ENCODE measurements around the gene COQ10A.

COQ10A gene

DNA sequence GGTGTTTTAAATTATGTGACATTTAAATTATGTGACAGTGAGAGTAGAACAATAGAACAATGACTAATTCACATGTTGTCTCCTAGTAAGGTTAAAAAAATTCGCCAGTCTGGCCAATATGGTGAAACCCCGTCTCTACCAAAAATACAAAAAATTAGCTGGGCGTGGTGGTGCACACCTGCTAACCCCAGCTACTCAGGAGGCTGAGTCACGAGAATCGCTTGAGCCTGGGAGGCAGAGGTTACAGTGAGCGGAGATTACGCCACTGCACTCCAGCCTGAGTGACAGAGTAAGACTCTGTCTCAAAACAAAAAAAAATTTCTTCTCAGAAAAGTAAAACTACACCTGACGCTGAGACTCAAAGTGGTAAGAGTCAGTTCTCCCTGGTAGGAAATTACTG lies 30.7 kb downstream of the COQ10A start:
- TF ChIP-seq ZFX (IDR thresholded peaks at IDR 0.05; ENCODE audit: borderline replicate concordance), result no peak
- TF ChIP-seq, protein P1, sequence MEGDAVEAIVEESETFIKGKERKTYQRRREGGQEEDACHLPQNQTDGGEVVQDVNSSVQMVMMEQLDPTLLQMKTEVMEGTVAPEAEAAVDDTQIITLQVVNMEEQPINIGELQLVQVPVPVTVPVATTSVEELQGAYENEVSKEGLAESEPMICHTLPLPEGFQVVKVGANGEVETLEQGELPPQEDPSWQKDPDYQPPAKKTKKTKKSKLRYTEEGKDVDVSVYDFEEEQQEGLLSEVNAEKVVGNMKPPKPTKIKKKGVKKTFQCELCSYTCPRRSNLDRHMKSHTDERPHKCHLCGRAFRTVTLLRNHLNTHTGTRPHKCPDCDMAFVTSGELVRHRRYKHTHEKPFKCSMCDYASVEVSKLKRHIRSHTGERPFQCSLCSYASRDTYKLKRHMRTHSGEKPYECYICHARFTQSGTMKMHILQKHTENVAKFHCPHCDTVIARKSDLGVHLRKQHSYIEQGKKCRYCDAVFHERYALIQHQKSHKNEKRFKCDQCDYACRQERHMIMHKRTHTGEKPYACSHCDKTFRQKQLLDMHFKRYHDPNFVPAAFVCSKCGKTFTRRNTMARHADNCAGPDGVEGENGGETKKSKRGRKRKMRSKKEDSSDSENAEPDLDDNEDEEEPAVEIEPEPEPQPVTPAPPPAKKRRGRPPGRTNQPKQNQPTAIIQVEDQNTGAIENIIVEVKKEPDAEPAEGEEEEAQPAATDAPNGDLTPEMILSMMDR (IDR thresholded peaks at IDR 0.05), result no peak
- H3K27ac ChIP-seq, result no peak overlapping the region

DNA sequence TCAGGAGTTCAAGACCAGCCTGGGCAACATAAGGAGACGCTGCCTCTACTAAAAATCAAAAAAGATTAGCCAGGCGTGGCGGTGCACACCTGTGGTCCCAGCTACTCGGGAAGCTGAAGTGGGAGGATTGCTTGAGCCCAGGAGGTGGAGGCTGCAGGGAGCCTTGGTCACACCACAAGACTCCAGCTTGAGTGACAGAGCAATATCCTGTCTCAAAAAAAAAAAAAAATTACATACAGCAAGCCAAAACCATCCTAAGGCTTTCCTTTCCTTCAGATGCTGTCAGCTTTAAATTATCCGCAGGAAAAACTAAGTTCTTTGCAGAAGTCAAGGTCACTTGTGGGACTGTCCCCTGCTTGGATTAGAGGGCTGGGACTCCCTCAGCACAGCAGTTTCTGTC lies 32.1 kb downstream of the COQ10A start:
- TF ChIP-seq ZFX (IDR thresholded peaks at IDR 0.05; ENCODE audit: borderline replicate concordance), result no peak
- TF ChIP-seq, protein P1 (IDR thresholded peaks at IDR 0.05), result no peak
- peak overlapping the region; percentile 98 for H3K27ac ChIP-seq

DNA sequence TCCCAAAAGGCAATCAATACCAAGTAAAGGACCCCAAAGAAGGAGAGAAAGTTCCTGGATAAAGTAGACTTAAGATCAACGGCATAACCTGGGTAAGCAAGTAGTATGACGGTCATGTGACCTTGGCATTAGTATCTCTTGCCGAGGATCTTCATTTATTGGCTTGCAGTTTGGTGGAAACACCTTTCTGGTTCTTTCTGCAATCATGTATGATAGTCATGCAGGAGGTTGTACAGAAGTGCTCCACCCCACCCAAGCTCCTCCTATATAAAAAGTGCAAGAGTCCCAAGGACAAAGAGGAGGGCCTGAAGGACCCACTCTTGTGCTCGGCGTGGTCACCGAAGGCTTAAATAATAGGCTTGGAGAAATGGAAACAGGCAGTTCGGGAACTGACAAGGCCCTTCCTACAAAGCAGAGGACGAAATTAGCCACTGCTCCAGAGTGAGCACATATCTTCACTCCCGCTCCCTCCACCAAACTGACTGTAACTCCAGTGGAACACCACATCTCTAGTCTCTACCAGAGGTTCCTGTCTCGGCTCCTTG lies 32.6 kb downstream of the COQ10A start:
- TF ChIP-seq ZFX (IDR thresholded peaks at IDR 0.05; ENCODE audit: borderline replicate concordance), result no peak
- TF ChIP-seq, protein P1 (IDR thresholded peaks at IDR 0.05), result no peak
- H3K27ac ChIP-seq, result peak overlapping the region; percentile 98

DNA sequence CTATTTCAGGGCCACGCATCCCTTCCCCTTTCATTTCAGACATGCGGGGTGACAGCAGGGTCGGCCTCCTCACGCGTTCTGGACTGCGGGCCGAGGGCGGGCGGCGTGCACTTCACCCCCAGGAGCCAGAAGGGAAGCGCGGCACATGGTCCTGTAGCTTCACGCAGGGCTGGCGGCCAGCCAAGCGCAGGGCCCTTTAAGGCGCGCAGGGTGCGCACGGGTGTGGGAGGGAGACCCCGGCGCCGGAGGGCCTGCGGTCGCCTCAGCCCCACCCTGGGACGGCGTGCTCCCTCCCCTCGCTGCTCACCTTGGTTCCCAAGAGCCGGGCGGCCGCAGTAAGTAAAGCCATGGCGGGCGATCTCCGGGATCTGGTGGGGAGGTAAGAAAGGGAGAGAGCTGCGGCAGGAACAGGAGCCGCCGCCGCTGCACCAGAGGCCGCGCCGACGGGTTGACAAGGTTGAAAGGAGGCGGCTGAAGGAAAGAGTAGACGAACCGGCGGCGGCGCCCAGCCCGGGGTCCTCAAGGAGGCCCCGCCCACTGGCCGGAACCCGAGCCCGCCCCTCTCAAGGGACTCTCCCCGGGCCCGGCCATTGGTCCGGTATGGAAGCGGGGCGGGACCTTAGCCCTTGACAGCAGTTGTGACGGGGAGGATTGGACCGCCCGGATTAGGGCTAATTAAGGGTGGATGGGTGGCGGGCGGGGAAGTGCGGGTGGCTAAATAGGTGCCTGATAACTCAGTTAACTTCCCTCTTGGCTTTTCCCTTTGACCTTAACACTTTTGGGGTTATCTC lies 33.3 kb downstream of the COQ10A start, which contains the start of gene CS:
CS (minus strand) TSS at position 478 of the 791 bp plus-strand sequence; CDS start at position 349, 129 bp downstream.
- TF ChIP-seq, protein P1 (IDR thresholded peaks at IDR 0.05), result no peak
- peak within 1 kb of the TSS; percentile 98 for H3K27ac ChIP-seq

DNA sequence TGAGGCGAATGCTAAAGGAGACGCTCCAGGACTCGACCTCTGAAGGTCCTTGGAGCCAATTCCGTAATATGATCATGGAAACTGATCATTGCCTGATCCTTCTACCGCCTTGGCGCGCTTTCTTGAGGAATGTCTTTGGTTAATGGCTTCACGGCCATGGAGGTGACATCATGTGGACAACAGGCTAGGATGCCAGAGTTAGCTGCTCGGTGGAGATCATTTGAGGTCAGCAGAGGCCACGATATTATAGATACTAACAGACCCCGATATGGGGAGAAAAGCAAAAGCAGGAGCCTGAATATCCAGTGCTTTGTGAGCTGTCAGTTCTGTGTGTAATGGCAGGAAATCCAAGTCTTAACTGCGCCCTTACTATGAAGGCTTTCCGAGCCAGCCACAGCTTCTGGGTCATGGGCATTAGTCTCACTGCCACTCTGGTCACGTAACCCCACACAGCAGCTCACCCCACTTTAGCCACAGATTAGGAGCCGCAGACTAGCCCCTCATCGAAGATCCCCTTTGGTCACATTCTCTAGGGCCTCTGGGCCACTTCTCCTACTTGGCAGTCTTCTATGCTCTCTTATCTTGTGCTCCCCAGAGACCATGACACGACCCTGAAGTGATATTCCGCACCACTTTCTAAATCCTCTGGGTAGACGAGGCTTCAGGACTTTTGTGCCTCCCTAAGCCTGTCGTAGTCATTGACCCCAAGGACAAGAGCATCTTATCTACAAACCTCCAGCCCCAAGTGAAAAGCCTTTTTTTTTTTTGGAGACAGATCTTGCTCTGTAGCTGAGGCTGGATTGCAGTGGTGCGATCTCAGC lies 34.1 kb downstream of the COQ10A start:
- H3K27ac ChIP-seq, result peak overlapping the region; percentile 98
- TF ChIP-seq, protein P1 (IDR thresholded peaks at IDR 0.05), result no peak
- no peak for TF ChIP-seq ZFX (IDR thresholded peaks at IDR 0.05; ENCODE audit: borderline replicate concordance)

DNA sequence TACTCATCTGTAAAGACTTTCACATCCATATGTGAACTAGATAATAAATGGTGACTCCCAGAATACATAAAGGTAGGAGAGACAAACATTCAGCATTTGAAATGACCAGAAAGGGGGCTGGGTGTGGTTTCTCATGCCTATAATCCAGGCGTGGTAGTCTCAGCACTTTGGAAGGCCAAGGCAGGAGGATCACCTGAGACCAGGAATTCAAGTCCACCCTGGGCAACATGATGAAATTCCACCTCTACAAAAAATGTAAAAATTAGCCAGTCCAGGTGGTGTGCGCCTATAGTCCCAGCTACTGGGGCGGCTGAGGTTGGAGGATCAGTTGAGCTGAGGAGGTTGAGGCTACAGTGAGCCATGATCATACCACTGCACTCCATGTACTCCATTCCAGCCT lies 37.5 kb downstream of the COQ10A start:
- TF ChIP-seq ZFX (IDR thresholded peaks at IDR 0.05; ENCODE audit: borderline replicate concordance), result no peak
- TF ChIP-seq, protein P1 (IDR thresholded peaks at IDR 0.05), result no peak

More for the DNA sequence above, 37.5 kb downstream of the COQ10A start:
- peak overlapping the region; percentile 17; the same call in 1 of the 2 replicates for H3K27ac ChIP-seq
